ENCODE data around the gene TMEM156. TPM values are rescaled to one million over a fixed set of nuclear protein-coding genes. Genes with fewer than 3 reads are reported as not detected.

TMEM156 gene
- total RNA-seq, 6 experiments from 2014 or later, result 0.07 to 0.48 (median 0.41) TPM

DNA sequence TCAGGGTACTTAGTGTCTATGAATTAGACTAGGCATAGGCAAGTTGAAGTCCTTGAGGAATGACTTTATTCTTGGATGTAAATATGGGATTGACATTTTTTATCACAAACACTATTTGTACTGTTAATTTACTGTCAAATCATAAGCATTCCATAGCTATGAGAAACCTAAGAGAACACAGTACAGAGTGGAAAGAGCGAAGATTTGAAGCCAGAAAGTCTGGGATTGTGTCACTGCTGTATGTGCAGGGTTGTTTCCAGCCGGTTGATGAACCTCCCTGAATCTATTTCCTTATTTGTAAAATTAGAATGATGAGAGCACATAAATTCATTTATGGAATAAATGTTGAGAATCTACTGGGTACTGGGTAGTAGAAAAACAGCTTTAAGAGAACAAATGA is 15.5 kb upstream of the TMEM156 start:
- Mint-ChIP-seq H3K9me3 (no peaks in the 10 kb centered on the region), H3K4me3 (no peak overlapping the region), H3K27me3 (ENCODE audit: insufficient read depth) (no peaks in the 10 kb centered on the region), H3K36me3 (ENCODE audit: low read depth) (peaks cover 4% of the 10 kb centered on the region; the same call in 1 of the 2 replicates), H3K4me1 (ENCODE audit: low read depth) (peaks cover 44% of the 10 kb centered on the region), H3K27ac (peak overlapping the region; percentile 58; the same call in 1 of the 2 replicates)
- no peak for DNase-seq
- TF ChIP-seq, protein P1, sequence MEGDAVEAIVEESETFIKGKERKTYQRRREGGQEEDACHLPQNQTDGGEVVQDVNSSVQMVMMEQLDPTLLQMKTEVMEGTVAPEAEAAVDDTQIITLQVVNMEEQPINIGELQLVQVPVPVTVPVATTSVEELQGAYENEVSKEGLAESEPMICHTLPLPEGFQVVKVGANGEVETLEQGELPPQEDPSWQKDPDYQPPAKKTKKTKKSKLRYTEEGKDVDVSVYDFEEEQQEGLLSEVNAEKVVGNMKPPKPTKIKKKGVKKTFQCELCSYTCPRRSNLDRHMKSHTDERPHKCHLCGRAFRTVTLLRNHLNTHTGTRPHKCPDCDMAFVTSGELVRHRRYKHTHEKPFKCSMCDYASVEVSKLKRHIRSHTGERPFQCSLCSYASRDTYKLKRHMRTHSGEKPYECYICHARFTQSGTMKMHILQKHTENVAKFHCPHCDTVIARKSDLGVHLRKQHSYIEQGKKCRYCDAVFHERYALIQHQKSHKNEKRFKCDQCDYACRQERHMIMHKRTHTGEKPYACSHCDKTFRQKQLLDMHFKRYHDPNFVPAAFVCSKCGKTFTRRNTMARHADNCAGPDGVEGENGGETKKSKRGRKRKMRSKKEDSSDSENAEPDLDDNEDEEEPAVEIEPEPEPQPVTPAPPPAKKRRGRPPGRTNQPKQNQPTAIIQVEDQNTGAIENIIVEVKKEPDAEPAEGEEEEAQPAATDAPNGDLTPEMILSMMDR (IDR thresholded peaks at IDR 0.05), result no peak

- H3K27ac Mint-ChIP-seq, result peak overlapping the region; percentile 93
- DNase-seq, result no peak
- H3K9me3 Mint-ChIP-seq, result no peaks in the 10 kb centered on the region
- no peaks in the 10 kb centered on the region for H3K27me3 Mint-ChIP-seq (ENCODE audit: insufficient read depth)
- TF ChIP-seq, protein P1 (IDR thresholded peaks at IDR 0.05), result no peak
- H3K4me1 Mint-ChIP-seq (ENCODE audit: low read depth), result peaks cover 53% of the 10 kb centered on the region
- H3K36me3 Mint-ChIP-seq (ENCODE audit: low read depth), result peaks cover 4% of the 10 kb centered on the region; the same call in 1 of the 2 replicates
- peak overlapping the region; percentile 99 for H3K4me3 Mint-ChIP-seq
These were observed 14.0 kb upstream of the TMEM156 start for GRCh38 chr4:39046249-39046648.

DNA sequence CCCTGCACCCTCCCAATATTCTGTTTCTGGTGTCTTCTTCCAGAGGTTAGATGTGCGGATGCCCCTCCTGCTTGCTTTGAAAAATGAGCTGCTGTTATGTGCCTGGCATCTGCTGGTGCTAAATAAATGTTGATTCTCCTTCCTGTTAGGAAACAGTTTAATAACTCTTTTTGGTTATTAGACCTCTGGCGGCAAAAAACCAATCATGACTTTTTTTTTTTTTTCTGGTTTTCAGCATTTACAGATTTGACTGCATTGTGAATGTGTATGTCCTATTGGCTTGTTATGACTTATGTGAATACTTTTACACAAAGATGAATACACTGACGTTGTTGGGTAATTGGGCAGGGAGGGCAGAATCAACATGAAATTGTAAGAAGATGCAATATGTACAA is 13.6 kb upstream of the TMEM156 start:
- peak overlapping the region; percentile 93 for H3K27ac Mint-ChIP-seq
- H3K4me1 Mint-ChIP-seq (ENCODE audit: low read depth), result peaks cover 53% of the 10 kb centered on the region
- H3K4me3 Mint-ChIP-seq, result peak overlapping the region; percentile 99
- peaks cover 4% of the 10 kb centered on the region; the same call in 1 of the 2 replicates for H3K36me3 Mint-ChIP-seq (ENCODE audit: low read depth)
- DNase-seq, result no peak
- H3K9me3 Mint-ChIP-seq, result no peaks in the 10 kb centered on the region
- no peaks in the 10 kb centered on the region for H3K27me3 Mint-ChIP-seq (ENCODE audit: insufficient read depth)
- TF ChIP-seq, protein P1 (IDR thresholded peaks at IDR 0.05), result peak; percentile 19

- no peaks in the 10 kb centered on the region for H3K27me3 Mint-ChIP-seq (ENCODE audit: insufficient read depth)
These were observed 13.0 kb upstream of the TMEM156 start for GRCh38 chr4:39044956-39045826.

DNA sequence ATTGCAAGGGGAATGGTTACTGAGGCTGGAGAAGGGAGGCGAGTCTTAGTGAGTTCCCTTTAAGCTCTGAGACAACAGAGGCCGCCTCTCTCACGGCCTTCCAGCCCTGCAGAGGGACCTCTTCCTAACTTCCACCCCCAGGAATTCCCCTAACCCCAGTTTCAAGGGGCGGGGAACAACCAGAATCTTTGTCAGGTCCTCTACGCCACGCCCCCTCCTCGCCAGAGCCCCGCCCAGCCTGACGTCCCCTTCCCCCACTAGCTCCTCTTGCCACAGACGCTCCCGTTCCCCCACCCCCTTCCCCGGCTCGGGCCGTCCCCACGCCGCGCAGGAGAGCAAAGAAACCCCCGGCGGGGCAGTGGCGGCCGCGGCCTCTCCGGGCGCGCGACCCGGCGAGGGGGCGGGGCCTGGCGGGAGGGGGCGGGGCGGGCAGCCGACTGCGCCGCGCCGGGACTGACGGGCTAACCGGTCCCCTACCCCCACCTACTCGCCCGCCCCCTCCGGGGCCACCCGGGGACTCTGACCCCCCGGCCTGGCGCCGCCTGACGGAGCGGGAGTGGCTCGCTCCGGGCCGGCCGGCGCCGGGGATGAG is 12.3 kb upstream of the TMEM156 start:
- H3K4me3 Mint-ChIP-seq, result peak overlapping the region; percentile 81
- H3K27ac Mint-ChIP-seq, result peak overlapping the region; percentile 90
- DNase-seq, result peak; percentile 69
- no peaks in the 10 kb centered on the region for H3K9me3 Mint-ChIP-seq
- H3K27me3 Mint-ChIP-seq (ENCODE audit: insufficient read depth), result no peaks in the 10 kb centered on the region
- TF ChIP-seq, protein P1 (IDR thresholded peaks at IDR 0.05), result no peak
- H3K36me3 Mint-ChIP-seq (ENCODE audit: low read depth), result peaks cover 4% of the 10 kb centered on the region; the same call in 1 of the 2 replicates
- peaks cover 53% of the 10 kb centered on the region for H3K4me1 Mint-ChIP-seq (ENCODE audit: low read depth)

More at GRCh38 chr4:39044956-39045826, 13.0 kb upstream of the TMEM156 start:
- H3K9me3 Mint-ChIP-seq, result no peaks in the 10 kb centered on the region
- TF ChIP-seq, protein P1 (IDR thresholded peaks at IDR 0.05), result no peak
- no peak for DNase-seq
- H3K27ac Mint-ChIP-seq, result peak overlapping the region; percentile 93
- peaks cover 53% of the 10 kb centered on the region for H3K4me1 Mint-ChIP-seq (ENCODE audit: low read depth)
- peaks cover 4% of the 10 kb centered on the region; the same call in 1 of the 2 replicates for H3K36me3 Mint-ChIP-seq (ENCODE audit: low read depth)
- peak overlapping the region; percentile 99 for H3K4me3 Mint-ChIP-seq

Measured in HFFc6 (cell line).